GM15510 (cell line): Measurements from ENCODE around the gene MYADML2.

Experiments used
- POLR2A ChIP-seq: IDR thresholded peaks from 3 replicates; pipeline ENCODE4 v1.6.1; 2011; ENCODE audit warnings: borderline replicate concordance; ENCODE audit not compliant: insufficient read length; ENCODE audit errors: extremely low read depth

The MYADML2 gene

DNA sequence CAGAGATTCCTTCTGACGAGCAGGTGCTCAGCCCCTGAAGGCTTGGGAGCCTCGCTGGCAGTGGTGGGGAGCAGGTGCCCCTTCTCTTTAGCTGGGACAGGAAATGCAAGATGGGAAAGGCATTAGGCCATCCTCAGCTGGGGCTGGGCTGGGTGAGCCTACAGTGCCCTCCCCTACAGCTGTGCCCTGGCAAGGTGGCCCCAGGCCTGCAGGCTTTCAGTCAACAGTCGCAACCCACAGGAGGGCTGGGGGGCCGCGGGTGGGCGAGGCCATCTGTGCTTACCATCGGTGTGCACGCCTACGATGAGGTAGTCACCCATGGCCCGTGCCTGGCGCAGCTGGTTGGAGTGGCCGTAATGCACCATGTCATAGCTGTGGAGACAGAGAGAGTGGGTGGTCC lies 37.8 kb downstream of the MYADML2 start:
- TF ChIP-seq POLR2A = no peak

DNA sequence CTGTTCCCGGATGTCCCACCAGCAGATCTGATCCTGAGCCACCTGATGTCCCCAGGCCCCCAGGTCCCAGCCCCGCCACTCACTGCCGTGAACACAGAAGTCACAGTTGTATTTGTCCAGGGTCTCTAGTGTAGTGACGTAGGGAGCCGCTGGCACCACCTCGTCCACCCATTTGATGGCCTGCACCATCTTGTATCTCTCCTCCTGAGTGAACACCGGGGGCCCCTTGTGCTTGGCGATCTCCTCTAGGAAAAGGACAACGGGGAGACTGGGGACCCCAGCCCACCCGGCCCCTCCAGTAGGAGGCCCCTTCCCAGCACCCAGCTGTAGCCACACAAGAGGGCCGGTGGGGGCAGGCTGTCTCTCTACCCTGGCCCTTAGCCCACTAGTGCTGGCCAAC lies 38.2 kb downstream of the MYADML2 start:
- TF ChIP-seq POLR2A = no peak

DNA sequence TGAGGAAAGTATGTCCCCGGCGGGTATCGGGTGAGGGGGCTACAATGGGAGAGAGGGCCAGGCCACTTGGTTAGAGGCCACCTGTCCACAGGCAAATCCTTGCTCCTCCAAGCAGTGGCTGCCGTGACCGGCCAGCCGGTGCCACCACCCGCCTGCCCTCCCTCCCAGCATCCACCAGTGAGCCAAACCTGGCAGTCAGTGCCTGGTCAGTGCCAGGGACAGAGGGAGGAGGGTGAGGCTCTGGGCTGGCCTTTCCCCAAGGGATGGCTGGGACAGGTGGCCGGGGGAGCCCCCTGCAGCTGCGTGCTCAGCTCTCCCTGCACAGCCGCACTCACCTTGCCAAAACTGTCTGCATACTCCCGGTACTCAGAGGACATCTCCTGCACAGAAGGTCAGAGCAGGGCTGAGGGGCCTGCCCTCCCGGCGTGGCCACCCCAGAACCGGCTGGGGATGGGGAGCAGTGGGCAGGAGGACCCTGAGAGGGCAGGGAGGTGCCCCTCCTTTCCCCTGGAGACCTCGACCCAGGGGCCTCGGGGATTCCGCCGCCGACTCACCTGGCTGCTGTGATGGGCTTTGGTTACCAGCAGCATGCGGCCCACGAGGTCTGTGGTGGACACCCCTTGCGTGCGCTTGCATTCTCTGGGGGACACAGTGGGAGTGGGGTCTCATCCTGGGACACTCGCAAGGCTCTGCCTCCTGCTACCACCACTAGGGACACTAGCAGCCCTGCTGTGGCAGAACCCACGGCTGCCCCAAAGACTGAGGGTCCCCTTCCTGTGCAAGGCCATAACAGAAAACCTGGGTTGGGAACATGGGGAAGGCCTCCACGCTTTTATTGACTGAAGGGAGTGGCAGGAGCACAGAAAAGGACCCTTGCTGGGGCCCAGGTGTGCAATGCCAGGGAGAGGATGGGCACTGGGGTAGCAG lies 39.6 kb downstream of the MYADML2 start:
- no peak for TF ChIP-seq POLR2A

DNA sequence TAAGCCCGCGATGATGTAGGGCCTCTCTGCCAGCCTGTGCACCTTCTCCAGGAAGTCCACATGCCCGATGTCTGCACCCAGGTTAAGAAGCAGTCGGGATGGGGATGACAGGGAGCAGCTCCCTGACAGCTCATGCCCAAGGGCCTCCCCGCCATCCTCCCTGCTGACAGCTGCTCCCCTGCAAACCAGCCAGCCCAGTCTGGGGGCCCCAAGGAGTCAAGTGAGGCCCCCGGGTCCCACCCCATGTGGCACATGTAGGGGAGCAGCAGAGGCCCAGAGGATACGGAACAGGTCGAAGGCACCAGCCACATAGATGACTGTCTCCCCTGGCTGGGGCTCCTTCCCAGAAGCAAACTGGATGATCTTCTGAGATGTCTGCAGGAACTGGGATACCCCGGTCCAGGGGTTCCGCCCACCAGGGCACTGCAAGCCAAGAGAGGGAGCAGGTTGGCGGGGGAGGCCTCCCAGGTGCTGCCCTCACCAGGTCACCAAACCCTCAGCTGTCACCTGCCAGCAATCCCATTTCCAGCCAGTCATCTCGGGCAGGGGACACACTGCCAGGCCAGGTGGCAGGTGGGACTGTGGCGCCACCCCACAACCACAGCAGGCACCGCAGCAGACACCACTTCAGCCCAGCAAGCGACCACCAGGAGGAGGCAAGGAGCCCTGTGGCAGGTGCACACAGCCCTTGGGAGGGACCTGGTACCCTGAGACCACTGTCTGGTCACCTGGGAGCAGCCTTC lies 40.4 kb downstream of the MYADML2 start:
- no peak for TF ChIP-seq POLR2A

DNA sequence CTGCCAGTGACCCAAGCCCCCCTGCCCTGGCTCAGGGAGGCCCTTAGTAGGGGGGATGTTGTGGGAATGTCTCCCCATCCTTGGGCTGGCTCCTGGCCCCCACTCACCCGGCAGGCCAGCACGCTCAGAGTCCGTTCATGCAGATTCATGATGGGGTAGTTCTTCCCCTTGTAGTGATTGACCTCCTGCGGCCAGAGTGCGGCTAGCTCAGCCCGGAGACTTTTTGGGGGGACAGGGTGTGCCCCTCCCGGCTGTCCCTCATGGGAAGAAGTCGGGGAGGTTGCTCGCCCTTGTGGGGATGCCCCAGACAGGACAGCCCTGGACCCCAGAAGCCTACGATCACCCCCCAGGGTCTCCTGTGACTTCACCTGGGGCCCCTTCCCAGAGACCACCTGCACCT lies 41.0 kb downstream of the MYADML2 start:
- TF ChIP-seq POLR2A = no peak

DNA sequence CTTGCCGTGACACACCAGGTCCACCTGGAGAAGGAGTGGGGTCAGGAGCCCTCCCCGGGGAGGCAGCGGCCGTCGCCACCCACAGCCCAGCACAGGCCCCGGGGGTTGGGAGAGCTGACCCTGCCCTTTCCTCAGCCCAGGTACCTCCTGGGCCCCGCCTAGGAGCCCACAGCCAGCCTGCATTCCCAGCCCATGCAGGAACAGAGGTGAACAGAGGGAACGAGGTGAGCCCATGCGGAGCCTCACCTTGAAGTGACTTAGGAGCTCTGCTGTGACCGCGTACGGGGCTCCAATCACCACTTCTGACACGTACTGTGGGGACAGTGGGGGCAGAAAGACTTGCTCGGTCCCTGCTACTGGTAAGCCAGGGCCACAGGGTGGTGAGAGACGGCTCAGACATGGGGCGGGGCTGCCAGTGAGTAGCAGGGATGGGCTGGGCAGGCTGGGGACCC lies 41.6 kb downstream of the MYADML2 start:
- no peak for TF ChIP-seq POLR2A

DNA sequence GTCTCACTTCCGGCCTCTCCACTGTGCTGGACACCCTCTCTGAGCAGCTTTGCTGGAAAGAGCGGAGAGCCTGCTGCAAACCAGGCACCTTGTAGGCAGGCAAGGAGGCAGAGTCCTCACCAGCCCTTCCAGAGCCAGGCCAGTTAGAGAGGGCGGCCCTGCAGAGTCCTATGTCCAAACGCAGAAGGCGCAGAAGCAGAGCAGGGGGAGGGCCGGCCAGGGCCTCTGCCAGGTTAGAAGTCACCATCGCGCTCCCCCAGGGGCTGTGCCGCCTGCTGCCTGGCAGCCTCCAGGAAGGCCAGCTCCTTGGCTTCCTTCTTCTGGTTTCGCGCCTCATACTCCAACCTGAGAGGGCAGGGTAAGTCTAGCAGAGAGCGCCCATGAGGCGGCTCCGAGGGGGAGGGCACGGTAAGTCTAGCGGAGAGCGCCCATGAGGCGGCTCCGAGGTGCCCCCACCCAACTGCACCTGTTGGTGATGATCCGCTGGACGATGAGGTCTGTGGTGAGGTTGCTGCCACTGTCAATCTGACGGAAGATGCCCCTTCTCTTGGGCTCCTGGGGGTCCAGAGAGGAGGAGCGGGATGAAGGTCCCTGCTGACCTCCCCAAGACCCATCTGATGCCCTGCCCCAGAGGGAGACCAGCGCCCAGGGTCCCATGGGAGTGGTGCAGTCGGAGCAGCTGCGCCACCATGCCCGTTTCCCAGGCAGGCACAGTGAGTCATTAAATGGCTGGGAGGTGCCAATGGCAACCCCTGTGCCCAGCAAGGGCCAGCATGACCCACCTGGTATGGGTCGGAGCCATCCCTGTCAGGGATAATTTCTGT lies 42.2 kb downstream of the MYADML2 start:
- TF ChIP-seq POLR2A = no peak

DNA sequence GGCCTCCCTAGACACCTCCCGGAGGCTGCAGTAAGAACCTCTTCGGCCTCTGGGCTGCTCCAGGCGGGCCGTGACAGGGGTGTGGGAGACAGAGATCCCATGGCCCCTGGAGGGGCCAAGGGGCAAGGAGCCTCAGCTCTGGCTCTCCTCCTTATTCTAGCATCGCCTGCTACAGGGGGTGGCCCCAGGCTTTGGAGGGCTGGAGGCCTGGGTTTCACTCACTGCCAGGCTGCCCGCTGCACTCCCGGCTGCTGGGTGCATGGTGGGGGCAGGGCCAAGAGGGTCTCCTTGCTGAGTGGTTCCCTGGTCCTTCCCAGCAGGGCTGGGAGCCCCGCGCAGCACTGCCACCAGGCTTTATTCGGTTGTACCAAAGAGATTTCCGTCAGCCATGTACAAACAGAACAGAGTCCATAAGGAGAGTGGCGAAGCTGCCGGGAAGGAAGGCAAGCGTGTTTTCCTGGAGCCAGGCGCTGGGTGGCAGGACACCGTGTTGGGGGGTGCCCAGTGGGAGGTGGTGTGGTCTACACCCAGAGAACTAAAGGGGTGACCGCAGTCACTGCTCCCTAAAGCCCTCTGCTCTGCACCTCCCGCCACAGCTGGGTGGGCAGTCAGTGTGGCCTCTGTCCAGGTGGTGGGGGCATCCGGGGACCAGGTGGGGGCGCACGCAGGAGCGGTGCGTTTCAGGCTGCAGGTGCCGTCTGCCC lies 43.0 kb downstream of the MYADML2 start:
- no peak for TF ChIP-seq POLR2A

DNA sequence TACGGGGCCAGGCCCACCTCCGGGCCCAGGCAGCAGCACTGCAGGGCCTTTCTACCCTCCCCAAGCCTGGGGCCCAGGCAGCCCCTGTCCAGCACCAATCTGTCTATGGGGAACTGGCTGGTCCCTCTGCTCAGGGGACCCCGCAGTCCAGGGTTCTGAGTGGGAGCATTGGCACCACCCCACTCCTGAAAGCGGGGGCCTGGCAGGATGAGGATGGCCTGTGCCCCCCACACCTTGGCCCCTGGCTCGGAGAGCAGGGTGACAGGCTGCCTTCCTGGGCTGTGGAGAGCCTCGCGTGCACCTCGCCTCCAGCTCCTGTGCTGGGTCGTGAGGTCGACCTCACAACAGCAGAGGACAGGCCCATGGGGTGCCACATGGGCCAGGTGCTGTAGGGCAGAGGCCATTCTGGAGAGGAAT lies 43.6 kb downstream of the MYADML2 start:
- no peak for TF ChIP-seq POLR2A

DNA sequence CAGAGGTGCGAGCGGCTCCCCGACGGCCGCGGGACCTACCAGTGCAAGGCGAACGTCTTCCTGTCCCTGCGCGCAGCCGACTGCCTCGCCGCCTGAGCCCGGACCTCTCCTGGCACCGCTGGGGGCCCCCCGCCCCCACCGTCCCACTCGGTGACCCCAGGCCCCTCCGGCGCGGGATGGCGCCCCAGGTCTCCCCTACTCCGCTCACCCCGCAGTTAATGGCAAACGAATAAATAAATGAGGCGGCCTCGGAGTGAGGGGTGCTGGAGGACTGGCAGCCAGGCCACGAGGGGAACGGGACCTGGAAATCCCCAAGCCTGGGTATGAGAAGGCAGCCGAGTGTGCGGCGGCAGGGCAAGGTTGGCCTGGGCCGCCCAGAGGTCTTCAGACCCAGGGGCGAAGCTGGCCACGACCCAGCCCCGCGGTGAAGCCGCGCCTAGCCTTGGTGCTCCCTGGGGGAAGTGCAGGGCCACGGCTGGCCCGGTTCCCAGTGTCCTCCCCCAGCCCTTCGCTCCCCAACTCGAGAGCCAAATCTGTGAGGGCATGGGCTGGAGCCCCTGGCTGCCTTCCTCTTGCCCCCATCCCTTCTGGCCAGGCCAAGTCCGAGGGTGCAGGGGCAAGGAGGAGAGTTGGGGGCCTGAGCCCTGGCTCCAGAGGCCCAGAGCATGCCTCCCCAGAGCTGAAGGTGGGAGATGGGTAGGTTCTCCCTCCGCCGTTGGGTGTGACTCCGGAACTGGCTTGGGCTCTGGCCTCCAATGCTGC lies 44.2 kb downstream of the MYADML2 start:
- no peak for TF ChIP-seq POLR2A

DNA sequence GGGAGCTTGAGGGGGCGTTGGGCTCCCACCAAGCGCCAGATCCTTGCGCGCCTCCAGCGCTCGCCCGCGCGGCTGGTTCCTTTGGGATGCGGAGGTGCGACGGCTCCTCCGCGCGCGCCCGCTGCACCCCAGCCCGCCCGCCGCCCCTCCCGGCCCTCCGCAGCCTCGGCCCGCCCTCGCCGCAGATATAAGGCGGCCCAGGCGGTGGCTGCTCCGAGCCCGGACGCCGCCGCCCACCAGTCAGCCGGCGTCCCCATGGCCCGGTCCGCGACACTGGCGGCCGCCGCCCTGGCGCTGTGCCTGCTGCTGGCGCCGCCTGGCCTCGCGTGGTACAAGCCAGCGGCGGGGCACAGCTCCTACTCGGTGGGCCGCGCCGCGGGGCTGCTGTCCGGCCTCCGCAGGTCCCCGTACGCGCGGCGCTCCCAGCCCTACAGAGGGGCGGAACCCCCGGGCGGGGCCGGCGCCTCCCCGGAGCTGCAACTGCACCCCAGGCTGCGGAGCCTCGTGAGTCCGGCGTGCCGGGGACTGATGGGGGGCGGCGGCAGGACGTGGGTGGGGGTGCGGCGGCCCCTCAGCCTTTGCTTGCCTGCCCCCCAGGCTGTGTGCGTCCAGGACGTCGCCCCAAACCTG lies 44.9 kb downstream of the MYADML2 start, which contains the start of gene NPB:
NPB (plus strand) TSS at position 216 of the 630 bp plus-strand sequence; CDS start at position 256, 40 bp downstream.
- TF ChIP-seq POLR2A = no peak

DNA sequence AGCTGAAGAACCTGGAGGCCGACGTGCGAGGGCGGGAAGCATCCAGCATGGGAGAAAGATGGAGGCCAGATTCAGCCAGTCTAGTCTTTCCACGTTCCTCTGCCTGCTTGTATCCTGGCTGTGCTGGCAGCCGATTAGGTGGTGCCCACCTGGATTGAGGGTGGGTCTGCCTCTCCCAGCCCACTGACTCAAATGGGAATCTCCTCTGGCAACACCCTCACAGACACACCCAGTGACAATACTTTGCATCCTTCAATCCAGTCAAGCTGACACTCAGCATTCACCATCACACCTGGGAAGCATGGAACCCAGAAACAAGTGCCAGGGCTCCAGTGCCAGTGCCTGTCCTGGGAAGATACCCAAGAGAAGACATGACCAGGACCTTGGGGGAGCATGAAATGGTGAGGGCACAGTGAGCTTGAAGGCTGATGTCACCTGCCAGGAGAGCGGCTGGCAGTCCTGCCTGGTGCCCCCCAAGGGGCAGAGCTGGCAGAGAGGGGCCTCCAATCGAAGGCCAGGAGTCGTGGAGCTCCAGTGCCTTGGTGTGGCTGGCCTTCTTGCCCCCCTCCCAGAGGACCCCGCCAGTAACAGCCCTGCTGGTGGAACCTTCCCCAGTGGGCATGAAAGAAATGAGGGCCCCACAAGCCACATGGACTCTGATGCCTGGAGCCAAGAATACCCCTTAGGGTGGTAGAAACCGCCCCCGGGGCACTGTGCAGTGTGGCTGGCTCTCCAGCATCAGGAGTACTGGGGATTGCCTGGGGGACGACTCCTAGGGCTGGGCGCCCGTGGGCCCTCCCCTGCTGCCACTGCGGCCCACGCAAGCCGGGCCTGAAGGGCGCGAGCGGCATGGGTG lies 45.6 kb downstream of the MYADML2 start:
- TF ChIP-seq POLR2A = no peak
